K562 (cell line): ENCODE data around the gene NQO2. TPM values are rescaled to one million over a fixed set of nuclear protein-coding genes. Genes with fewer than 3 reads are reported as not detected.

Source experiments
- CCAR2 ChIP-seq: fragments of 200-400 bp; formaldehyde crosslinking; IDR thresholded peaks from 2 replicates; pipeline ENCODE4 v1.6.1; 2017; ENCODE audit warnings: mild to moderate bottlenecking, low read depth, low read length
- CSDE1 ChIP-seq, 2 experiments: fragments of 450-650 bp; IDR thresholded peaks; 2 replicates each; pipeline ENCODE4 v1.6.1; 2016; ENCODE audit warnings: mild to moderate bottlenecking in 1 of 2
- HDAC2 ChIP-seq: fragments of 450-650 bp; IDR thresholded peaks from 2 replicates; pipeline ENCODE4 v1.6.1; 2016; ENCODE audit warnings: mild to moderate bottlenecking
- HDAC6 ChIP-seq: IDR thresholded peaks from 2 replicates; pipeline ENCODE4 v1.6.1; 2012; ENCODE audit warnings: low read depth, mild to moderate bottlenecking, control low read depth, inconsistent platforms, low read length, moderate library complexity
- HES1 ChIP-seq: fragments of 450-650 bp; IDR thresholded peaks from 2 replicates; pipeline ENCODE4 v1.6.1; 2016; ENCODE audit warnings: low read depth, mild to moderate bottlenecking, moderate library complexity
- HMGN3 ChIP-seq: IDR thresholded peaks from 2 replicates; pipeline ENCODE4 v1.6.1; 2011; ENCODE audit warnings: borderline replicate concordance, low read depth, mild to moderate bottlenecking, mixed read lengths, low read length; ENCODE audit not compliant: insufficient read length; ENCODE audit errors: extremely low read depth
- NCOA4 ChIP-seq: fragments of 450-650 bp; IDR thresholded peaks from 2 replicates; pipeline ENCODE4 v1.6.1; 2018; ENCODE audit warnings: mild to moderate bottlenecking; ENCODE audit not compliant: partially characterized antibody
- NFE2 ChIP-seq: IDR thresholded peaks from 2 replicates; pipeline ENCODE4 v1.6.1; 2014; ENCODE audit warnings: antibody characterized with exemption, low read depth
- RB1 ChIP-seq: fragments of 450-650 bp; IDR thresholded peaks from 2 replicates; pipeline ENCODE4 v1.6.1; 2017; ENCODE audit warnings: low read depth, mild to moderate bottlenecking
- RBM34 ChIP-seq: fragments of 200-400 bp; formaldehyde crosslinking; IDR thresholded peaks from 2 replicates; pipeline ENCODE4 v1.6.1; 2018; ENCODE audit warnings: low read length, borderline replicate concordance; ENCODE audit not compliant: insufficient read depth
- SAFB ChIP-seq: fragments of 200-400 bp; formaldehyde crosslinking; IDR thresholded peaks from 2 replicates; pipeline ENCODE4 v1.6.1; 2017; ENCODE audit warnings: low read depth, low read length, borderline replicate concordance
- SMAD3 ChIP-seq: fragments of 450-650 bp; formaldehyde crosslinking; conservative IDR thresholded peaks from 2 replicates; pipeline ENCODE4 v1.4.0; 2020; ENCODE audit warnings: mild to moderate bottlenecking
- ZBED1 ChIP-seq: IDR thresholded peaks from 2 replicates; pipeline ENCODE4 v1.6.1; 2014
- ZC3H4 ChIP-seq: sonication (generic); formaldehyde crosslinking; IDR thresholded peaks from 2 replicates; pipeline ENCODE4 v1.9.0; 2021; ENCODE audit warnings: missing genetic modification reagents, borderline replicate concordance
- ZNF175 ChIP-seq: fragments of 200-800 bp; sonication (Bioruptor generic); IDR thresholded peaks from 2 replicates; pipeline ENCODE4 v1.6.1; 2016; ENCODE audit warnings: low read depth, mild to moderate bottlenecking, missing genetic modification characterization, missing compliant biosample characterization
- ZNF23 ChIP-seq: fragments of 250-450 bp; sonication (Bioruptor Pico); IDR thresholded peaks from 2 replicates; pipeline ENCODE4 v1.4.0; 2020; ENCODE audit warnings: mild to moderate bottlenecking
- ZNF324 ChIP-seq: fragments of 250-450 bp; sonication (Bioruptor Pico); IDR thresholded peaks from 2 replicates; pipeline ENCODE4 v1.4.0; 2020; ENCODE audit warnings: mild to moderate bottlenecking
- ZNF586 ChIP-seq: fragments of 450-650 bp; formaldehyde crosslinking; conservative IDR thresholded peaks from 2 replicates; pipeline ENCODE4 v1.4.0; 2020; ENCODE audit warnings: mild to moderate bottlenecking, moderate library complexity
- ZSCAN32 ChIP-seq: fragments of 450-650 bp; formaldehyde crosslinking; IDR thresholded peaks from 2 replicates; pipeline ENCODE4 v1.4.0; 2020; ENCODE audit warnings: mild to moderate bottlenecking, moderate library complexity
- polyA plus RNA-seq, 8 experiments: library from polyadenylated mRNA; depleted of rRNA in 4 of 8; stranded (reverse) in 5 of 8; unstranded in 3 of 8; fragments of >200 nt; fragmentation: Nextera tagmentation in 2 of 8; fragmentation: Illumina TruSeq in 1 of 8; extraction: Ambion mirVana in 2 of 8; extraction: Trizol in 1 of 8; gene quantifications; 2 replicates each; pipeline versions ENCODE4 v1.2.1 to v1.2.3, GENCODE V29; 2011 to 2014; ENCODE audit warnings: inconsistent platforms in 1 of 8, missing spikeins in 1 of 8
- total RNA-seq, 7 experiments: library from RNA; depleted of rRNA in 6 of 7; stranded (reverse); fragments of >200 nt in 6 of 7; fragmentation: Illumina TruSeq in 2 of 7; extraction: Trizol in 2 of 7; gene quantifications; 2 replicates each; pipeline versions ENCODE4 v1.2.1 to v1.2.3, GENCODE V29; 2011 to 2021; ENCODE audit warnings: low replicate concordance in 1 of 7
- TF ChIP-seq, protein P1 (sequence below): fragments of 250-450 bp; sonication (Bioruptor Pico); IDR thresholded peaks from 2 replicates; pipeline ENCODE4 v1.8.0; 2021; ENCODE audit warnings: mild to moderate bottlenecking, moderate library complexity
- TF ChIP-seq, protein P2 (sequence below): fragments of 250-450 bp; sonication (Bioruptor Pico); IDR thresholded peaks from 2 replicates; pipeline ENCODE4 v1.8.0; 2022; ENCODE audit warnings: moderate library complexity, mild to moderate bottlenecking, inconsistent platforms
- TF ChIP-seq, protein P3 (sequence below): sonication (generic); formaldehyde crosslinking; IDR thresholded peaks from 2 replicates; pipeline ENCODE4 v1.8.1; 2023; ENCODE audit warnings: mild to moderate bottlenecking, missing genetic modification reagents, moderate library complexity
- TF ChIP-seq, protein P4 (sequence below): sonication (generic); formaldehyde crosslinking; IDR thresholded peaks from 2 replicates; pipeline ENCODE4 v1.8.1; 2023; ENCODE audit warnings: mild to moderate bottlenecking, missing genetic modification reagents

The NQO2 gene
- total and polyA plus RNA-seq, 9 of the 15 experiments (the other 6 are each of a cell fraction or from before 2014, with no cell fraction given), result 54.6 to 214 (median 116) TPM

- TF ChIP-seq, protein P1, sequence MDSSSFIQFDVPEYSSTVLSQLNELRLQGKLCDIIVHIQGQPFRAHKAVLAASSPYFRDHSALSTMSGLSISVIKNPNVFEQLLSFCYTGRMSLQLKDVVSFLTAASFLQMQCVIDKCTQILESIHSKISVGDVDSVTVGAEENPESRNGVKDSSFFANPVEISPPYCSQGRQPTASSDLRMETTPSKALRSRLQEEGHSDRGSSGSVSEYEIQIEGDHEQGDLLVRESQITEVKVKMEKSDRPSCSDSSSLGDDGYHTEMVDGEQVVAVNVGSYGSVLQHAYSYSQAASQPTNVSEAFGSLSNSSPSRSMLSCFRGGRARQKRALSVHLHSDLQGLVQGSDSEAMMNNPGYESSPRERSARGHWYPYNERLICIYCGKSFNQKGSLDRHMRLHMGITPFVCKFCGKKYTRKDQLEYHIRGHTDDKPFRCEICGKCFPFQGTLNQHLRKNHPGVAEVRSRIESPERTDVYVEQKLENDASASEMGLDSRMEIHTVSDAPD, result no peak
- TF ChIP-seq HMGN3, result no peak
- TF ChIP-seq, protein P2, sequence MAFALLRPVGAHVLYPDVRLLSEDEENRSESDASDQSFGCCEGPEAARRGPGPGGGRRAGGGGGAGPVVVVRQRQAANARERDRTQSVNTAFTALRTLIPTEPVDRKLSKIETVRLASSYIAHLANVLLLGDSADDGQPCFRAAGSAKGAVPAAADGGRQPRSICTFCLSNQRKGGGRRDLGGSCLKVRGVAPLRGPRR (CRISPR knock-in tag), result no peak
- TF ChIP-seq ZNF586 (CRISPR knock-in tag), result no peak
- 0 out of 2 replicates have a peak, but pooled peaks have one; percentile 32 for TF ChIP-seq ZNF324 (CRISPR knock-in tag)
- TF ChIP-seq HES1, result 0 out of 2 replicates have a peak, but pooled peaks have one; percentile 17
- TF ChIP-seq NCOA4, result no peak
- no peak for TF ChIP-seq CCAR2
- no peak for TF ChIP-seq RBM34
- no peak for TF ChIP-seq SAFB
- TF ChIP-seq SMAD3 (CRISPR knock-in tag), result no peak
- TF ChIP-seq HDAC6, result no peak
- 0 out of 2 replicates have a peak, but pooled peaks have one; percentile 25 for TF ChIP-seq ZBED1
- TF ChIP-seq RB1, result no peak
- no peak for TF ChIP-seq HDAC2
- no peak for TF ChIP-seq ZNF175 (CRISPR knock-in tag)
- no peak for TF ChIP-seq ZNF23 (CRISPR knock-in tag)
- no peak; the same call in 1 of the 2 replicates for TF ChIP-seq ZC3H4 (CRISPR knock-in tag)
- 0 out of 4 replicates have a peak, but pooled peaks of 1 of the 2 experiments have one; percentile 62 for TF ChIP-seq CSDE1 (IDR thresholded peaks at IDR 0.05)
- TF ChIP-seq, protein P3, sequence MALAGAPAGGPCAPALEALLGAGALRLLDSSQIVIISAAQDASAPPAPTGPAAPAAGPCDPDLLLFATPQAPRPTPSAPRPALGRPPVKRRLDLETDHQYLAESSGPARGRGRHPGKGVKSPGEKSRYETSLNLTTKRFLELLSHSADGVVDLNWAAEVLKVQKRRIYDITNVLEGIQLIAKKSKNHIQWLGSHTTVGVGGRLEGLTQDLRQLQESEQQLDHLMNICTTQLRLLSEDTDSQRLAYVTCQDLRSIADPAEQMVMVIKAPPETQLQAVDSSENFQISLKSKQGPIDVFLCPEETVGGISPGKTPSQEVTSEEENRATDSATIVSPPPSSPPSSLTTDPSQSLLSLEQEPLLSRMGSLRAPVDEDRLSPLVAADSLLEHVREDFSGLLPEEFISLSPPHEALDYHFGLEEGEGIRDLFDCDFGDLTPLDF (CRISPR knock-in tag), result no peak
- TF ChIP-seq ZSCAN32 (CRISPR knock-in tag), result no peak; the same call in 1 of the 2 replicates
- TF ChIP-seq NFE2, result no peak
- TF ChIP-seq, protein P4, sequence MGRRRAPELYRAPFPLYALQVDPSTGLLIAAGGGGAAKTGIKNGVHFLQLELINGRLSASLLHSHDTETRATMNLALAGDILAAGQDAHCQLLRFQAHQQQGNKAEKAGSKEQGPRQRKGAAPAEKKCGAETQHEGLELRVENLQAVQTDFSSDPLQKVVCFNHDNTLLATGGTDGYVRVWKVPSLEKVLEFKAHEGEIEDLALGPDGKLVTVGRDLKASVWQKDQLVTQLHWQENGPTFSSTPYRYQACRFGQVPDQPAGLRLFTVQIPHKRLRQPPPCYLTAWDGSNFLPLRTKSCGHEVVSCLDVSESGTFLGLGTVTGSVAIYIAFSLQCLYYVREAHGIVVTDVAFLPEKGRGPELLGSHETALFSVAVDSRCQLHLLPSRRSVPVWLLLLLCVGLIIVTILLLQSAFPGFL, result peak; percentile 71; the same call in 1 of the 2 replicates
Measured at GRCh38 chr6:2988094-2988425, 11.6 kb upstream of the NQO2 start (continued).
